ENCODE results near the gene OSBPL8. TPM values are rescaled to one million over a fixed set of nuclear protein-coding genes. Genes with fewer than 3 reads are reported as not detected.
"Not testable (repeated sequence)": the region's sequence is repeated elsewhere in the genome, so short reads cannot be mapped to it uniquely, and the experiment has no call there.

OSBPL8 gene
- total and polyA plus RNA-seq, 10 of the 15 experiments (the other 5 are each of a cell fraction or from before 2014, with no cell fraction given) = 10.4 to 58.0 (median 32.0) TPM

DNA sequence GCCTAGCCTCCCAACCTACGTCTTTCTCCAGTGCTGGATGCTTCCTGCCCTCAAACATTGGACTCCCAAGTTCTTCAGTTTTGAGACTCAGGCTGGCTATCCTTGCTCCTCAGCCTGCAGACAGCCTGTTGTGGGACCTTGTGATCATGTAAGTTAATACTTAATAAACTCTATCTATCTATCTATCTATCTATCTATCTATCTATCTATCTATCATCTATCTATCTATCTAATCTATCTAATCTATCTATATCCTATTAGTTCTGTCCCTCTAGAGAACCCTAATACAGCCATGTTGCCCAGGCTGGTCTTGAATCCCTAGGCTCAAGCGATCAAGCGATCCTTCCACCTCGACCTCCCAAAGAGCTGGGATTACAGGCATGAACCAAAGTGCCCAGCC lies 60.4 kb downstream of the OSBPL8 start:
- SMC1A ChIA-PET (ENCODE audit: uncharacterized antibody, unreplicated experiment); H3K79me2 ChIP-seq (ENCODE audit: control insufficient read depth, insufficient read depth, low read length); FAIRE-seq; H3K27ac ChIP-seq (ENCODE audit: control insufficient read depth, insufficient read depth); H3K4me2 ChIP-seq (ENCODE audit: control insufficient read depth, insufficient read depth); H3K4me1 ChIP-seq (ENCODE audit: control insufficient read depth, insufficient read depth, low read length); H3K9ac ChIP-seq (ENCODE audit: control insufficient read depth, insufficient read depth, low read length); H3K36me3 ChIP-seq (ENCODE audit: control insufficient read depth in 2 of 2, insufficient read depth in 2 of 2, low read length in 1 of 2); in situ Hi-C loops (cut with MboI); DNase-seq (ENCODE audit: low read depth, low spot score); H3K9me3 ChIP-seq (replicated peaks; ENCODE audit: control insufficient read depth, insufficient read depth, low read length); RAD21 ChIA-PET (ENCODE audit: unreplicated experiment); H3K27me3 ChIP-seq (replicated peaks in 1 of 2; ENCODE audit: control insufficient read depth in 2 of 2, insufficient read depth in 2 of 2, low read length in 1 of 2); H3K4me3 ChIP-seq; H4K20me1 ChIP-seq (ENCODE audit: control insufficient read depth, insufficient read depth); BruUV-seq (replicated peaks); ATAC-seq; POLR2A ChIA-PET; H2AFZ ChIP-seq (ENCODE audit: control insufficient read depth, low read depth, low read length); intact Hi-C loops (cut with micrococcal nuclease; ENCODE audit: unreplicated experiment): not testable (repeated sequence)
- WGBS (ENCODE audit: insufficient coverage, insufficient replicate concordance, low lambda C conversion rate, missing lambda C conversion rate) = over 99% methylated on average over 4 of the region's 4 CpGs
- CTCF ChIA-PET = interaction anchor here (0.6 to 1.2 kb wide), 2 partner anchors 19 to 120 kb away, joined by 5 read pairs; no protein-coding TSS in a partner anchor

DNA sequence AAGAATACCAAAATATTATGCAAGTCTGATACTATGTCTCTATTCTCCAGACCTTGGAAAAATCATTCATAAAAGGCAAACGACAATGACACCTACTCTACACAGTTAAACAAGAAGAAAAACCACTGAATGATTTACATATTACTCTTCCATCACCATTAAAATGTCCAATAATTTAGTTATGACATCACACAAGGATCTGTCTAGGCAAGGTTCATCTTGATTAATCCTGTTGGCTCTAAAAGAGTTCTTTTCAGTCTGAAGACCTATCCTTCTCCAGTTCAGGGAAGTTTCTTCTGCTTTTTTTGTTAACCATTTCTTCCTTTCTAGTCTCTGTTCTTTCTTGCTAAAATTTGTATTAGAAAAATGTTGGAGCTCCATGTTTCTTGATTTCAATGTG lies 64.0 kb downstream of the OSBPL8 start:
- Histone ChIP-seq H3K9me3 (replicated peaks; ENCODE audit: control insufficient read depth, insufficient read depth, low read length) (no peaks in the 10 kb centered on the region; the same call in 1 of the 3 replicates), H3K27me3 (replicated peaks in 1 of 2; ENCODE audit: control insufficient read depth in 2 of 2, insufficient read depth in 2 of 2, low read length in 1 of 2) (no peaks in the 10 kb centered on the region), H2AFZ (ENCODE audit: control insufficient read depth, low read depth, low read length) (no peak overlapping the region), H3K4me3 (no peak overlapping the region), H4K20me1 (ENCODE audit: control insufficient read depth, insufficient read depth) (no peaks in the 10 kb centered on the region), H3K79me2 (ENCODE audit: control insufficient read depth, insufficient read depth, low read length) (no peaks in the 10 kb centered on the region), H3K4me1 (ENCODE audit: control insufficient read depth, insufficient read depth, low read length) (no peaks in the 10 kb centered on the region), H3K4me2 (ENCODE audit: control insufficient read depth, insufficient read depth) (no peak overlapping the region), H3K9ac (ENCODE audit: control insufficient read depth, insufficient read depth, low read length) (no peak overlapping the region), H3K27ac (ENCODE audit: control insufficient read depth, insufficient read depth) (no peak overlapping the region), H3K36me3 (ENCODE audit: control insufficient read depth in 2 of 2, insufficient read depth in 2 of 2, low read length in 1 of 2) (peaks cover 0 to 2% of the 10 kb centered on the region in 2 experiments; a peak in 1 of 4 replicates)
- ChIA-PET RAD21 (ENCODE audit: unreplicated experiment) (no interaction called here), SMC1A (ENCODE audit: uncharacterized antibody, unreplicated experiment) (interaction anchor here (0.9 kb wide), 1 partner anchor 39 kb away, joined by 3 read pairs; no protein-coding TSS in a partner anchor), CTCF (no interaction called here), POLR2A (no interaction called here)
- no peak for ATAC-seq
- no peak for DNase-seq (ENCODE audit: low read depth, low spot score)
- FAIRE-seq = no peak
- BruUV-seq (replicated peaks) = no TSS peak
- TF ChIP-seq MTA3 (IDR thresholded peaks at IDR 0.05; ENCODE audit: borderline replicate concordance, low read length) = no peak
- in situ Hi-C loops (cut with MboI) (no loop called here), intact Hi-C loops (cut with micrococcal nuclease; ENCODE audit: unreplicated experiment) (no loop called here)
- WGBS (ENCODE audit: insufficient coverage, insufficient replicate concordance, low lambda C conversion rate, missing lambda C conversion rate) = 96% methylated on average over 1 of the region's 1 CpG

All from GM12878 (cell line).